ENCODE results near the gene TRABD2A.
"Not testable (repeated sequence)": the region's sequence is repeated elsewhere in the genome, so short reads cannot be mapped to it uniquely, and the experiment has no call there.

Gene TRABD2A

DNA sequence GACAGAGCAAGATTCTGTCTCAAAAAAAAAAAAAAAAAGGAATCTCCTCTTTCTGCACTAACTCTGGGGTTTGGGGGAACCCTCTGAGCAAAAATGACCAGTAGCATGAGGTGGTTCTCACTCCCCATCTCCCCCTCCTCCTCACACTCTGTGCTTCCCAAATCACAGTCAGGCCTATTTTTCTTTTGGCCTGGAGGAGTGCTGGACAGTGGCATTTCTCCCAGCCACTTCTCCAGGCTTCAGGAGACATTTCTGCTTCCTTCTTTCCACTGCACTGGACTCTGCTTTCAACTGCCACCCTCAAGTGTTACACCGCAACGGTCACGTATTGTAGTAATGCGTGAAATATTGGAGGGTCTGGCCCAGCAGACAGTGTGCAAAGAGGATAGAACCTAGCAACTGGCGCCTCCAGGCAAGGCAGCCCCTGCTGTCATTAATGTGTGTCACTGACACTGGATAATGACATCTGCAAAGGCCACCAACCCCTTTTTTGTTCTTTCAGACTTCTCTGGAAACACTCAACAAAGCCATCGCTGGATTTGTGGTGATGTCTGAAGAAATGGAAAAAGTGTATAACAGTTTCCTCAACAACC lies 68.9 kb downstream of the TRABD2A start:
- DNase-seq, result no peak

DNA sequence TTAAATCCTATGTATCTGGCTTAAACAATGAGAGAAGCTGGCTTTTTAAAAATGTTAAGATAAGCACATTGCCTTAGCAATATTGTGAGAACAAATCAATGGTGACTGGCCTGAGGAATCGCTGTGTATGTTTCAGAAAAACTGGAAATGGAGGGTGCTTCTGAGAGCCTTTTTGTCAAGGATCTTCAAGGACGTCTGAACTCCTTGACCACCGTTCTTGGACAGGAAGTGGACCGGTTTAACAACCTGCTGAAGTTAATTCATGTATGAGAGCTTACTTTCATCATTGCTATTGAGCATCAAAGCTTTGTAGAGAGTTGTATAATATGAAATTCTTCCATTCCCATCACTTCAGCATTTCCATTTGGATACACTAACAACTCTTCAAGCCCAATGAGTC lies 72.6 kb downstream of the TRABD2A start:
- DNase-seq, result no peak

DNA sequence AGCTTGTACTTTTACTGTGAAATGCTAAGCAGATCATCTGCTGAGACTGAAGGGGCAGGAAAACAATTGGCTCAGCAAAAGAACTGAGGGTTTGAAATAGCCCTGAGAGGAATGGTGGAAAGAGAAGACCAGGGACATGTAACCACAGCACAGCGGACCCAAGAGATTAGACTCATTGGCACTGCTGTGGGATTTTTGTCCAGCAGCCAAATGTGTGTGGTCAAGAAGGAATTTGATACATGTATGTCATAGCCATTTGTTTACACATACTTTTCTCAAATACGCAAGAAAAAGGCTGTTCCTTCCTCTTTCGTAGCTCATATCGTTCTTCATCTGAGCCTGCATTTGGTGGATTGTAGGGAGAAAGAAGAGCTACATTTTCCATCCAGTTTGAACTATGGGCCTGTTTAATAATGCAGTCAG lies 73.8 kb downstream of the TRABD2A start:
- DNase-seq, result no peak

DNA sequence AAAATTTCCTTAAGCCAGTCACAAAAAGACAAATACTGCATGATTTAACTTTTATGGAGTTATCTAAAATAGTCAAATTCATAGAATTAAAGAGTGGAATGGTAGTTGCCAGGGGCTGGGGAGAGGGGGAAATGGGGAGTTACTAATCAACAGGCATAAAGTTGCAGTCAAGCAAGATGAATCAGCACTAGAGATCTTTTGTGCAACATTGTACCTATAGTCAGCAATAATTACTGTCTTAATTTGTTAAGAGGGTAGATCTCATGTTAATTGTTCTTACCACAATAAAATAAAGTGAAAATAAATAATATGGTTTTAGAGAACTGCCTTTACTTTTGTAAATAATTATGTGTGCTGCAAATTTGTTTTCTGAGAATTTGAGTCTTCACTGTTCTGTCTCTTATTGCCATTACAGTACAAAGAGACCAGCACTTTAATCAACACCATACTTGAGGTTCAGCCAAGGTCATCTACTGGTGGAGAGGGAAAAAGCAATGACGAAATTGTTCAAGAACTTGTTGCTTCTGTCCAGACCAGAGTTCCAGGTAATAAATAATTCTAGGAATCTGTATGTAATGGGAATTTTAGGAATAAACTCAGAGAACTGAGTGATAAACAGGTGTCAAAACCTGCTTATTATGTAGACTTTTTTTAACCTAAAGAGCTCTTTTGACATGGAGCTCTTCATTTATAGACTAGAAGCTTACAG lies 75.5 kb downstream of the TRABD2A start:
- DNase-seq, result no peak

DNA sequence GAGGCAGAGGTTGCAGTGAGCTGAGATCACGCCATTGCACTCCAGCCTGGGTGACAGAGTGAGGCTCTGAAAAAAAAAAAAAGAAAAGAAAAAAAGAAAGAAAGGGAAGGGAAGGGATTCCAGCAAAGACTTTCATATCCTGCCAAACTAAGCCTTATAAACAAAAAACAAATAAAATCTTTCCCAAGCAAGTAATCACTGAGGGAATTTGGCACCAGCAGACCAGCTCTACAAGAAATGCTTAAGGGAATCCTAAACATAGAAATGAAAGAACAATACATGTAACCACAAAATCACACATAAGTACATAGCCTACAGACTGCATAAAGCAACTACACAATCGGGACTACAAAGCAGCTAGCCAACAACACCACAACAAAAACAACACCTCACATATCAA lies 79.1 kb downstream of the TRABD2A start:
- DNase-seq, result no peak

DNA sequence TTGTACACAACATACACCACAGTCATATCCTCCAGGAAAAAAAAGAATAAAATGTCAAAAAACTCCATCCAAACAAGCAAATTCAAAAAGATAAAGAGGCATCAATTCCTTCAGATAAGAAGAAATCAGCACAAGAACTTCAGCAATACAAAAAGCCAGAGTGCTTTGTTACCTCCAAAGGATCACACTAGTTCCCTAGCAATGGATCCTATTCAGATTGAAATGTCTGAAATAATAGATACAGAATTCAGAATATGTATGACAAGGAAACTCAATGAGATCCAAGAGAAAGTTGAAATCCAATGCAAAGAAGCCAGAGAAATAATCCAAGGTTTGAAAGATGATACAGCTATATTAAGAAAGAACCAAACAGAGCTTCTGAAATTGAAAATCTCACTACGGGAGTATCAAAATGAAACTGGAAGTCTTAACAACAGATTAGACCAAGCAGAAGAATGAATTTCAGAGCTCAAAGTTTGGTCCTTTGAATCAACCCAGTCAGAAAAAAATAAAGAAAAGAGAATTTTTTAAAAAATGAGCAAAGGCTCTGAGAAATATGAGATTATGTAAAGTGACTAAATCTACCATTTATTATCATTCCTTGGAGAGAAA lies 80.6 kb downstream of the TRABD2A start:
- no peak for DNase-seq

DNA sequence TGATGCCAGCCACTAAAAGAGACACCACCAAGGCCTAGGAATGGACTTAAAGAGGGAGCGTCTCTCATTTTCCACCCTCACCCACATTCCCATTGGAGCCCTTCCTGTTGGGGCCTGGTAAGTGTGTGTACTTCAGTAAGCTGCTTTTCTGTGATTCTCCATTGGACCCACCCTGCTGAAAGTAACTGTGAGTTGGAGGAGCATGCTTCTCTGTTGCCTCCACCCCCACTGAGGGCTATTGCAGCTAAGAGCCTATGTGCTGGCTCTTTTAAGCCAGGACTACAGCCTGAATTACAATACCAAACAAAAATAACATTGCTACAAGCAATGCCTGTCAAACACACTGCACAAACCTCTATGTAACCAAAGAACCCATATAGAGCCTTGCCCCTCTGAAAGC lies 81.1 kb downstream of the TRABD2A start:
- DNase-seq, result no peak

DNA sequence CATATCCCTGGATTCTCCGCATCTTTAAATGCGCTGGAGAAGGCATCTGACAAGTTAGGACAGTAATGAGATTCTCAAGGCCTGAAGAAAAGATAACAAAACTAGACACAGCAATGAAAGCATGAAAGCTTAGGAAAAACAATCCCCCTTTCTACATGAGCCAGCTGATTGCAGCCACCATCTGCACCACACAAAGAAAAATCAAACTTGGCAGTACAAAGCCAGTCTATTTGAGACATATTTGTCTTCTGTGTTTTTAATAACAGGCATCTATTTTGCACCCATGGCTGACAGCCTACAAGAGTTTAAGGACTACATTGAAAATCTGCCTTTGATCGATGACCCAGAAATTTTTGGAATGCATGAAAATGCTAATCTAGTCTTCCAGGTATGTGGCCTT lies 83.6 kb downstream of the TRABD2A start:
- no peak for DNase-seq

DNA sequence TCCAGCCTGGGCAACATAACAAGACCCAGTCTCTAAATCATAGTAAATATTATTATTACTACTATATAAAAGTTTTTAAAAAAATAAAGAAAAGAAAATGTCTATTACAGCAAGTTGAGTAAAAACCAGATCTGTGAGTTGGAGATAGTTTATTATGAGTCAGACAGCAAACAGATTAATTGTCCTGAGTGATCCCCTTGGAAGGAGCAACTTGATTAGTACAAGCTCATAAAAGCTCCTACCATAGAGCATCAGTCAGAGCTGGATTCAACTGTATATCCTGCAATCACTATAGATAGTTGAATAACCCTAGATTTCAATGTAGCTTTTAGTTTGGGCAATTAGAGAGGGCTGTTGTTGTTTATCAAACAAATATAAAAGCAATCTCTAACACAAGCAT lies 84.1 kb downstream of the TRABD2A start:
- no peak for DNase-seq

DNA sequence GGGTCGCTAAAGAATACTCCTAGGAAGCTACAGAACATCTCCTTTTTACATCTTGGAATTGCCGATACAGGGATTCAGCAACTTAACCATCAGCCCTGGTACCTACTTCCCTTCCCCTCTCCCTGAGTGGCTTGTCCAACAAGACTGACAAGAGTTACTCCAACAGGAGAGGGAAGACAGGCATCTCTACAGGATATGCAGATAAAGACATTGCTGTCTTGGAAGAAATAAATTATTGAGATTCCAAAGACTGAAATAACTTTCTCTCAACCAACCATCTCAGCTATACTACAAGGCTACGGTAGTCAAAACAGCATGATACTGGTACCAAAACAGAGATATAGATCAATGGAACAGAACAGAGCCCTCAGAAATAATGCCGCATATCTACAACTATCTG lies 87.2 kb downstream of the TRABD2A start:
- DNase-seq, result no peak

DNA sequence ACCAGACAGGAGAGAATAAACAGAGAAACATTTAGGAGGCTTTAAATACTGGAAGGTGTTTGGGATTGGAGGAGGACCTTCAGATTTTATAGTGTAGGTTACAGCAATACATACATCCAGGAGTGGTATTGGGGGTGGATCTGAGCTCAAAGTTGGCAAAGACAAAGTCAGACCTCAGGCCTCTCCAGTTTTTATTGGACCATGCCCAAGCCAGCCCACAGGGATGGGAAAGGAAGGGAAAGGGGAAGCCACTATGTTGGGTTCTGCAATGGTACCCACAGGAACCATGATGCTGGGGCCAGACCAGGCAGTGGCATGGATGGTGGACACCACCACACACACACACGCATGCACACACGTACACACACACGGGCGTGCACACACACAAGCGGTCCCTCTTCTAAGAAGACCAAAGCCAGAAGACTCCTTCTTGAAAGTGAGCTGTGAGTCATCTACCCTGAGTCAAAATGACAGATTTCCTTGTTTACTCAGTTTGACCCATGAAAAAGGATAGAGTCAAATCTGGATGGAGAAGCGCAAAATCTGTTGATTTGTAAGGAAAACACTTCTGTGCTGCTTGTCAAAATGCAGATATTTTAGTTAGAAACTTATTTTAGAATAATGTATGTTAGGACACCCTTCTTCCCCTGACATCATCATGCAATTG lies 87.9 kb downstream of the TRABD2A start:
- DNase-seq, result no peak

DNA sequence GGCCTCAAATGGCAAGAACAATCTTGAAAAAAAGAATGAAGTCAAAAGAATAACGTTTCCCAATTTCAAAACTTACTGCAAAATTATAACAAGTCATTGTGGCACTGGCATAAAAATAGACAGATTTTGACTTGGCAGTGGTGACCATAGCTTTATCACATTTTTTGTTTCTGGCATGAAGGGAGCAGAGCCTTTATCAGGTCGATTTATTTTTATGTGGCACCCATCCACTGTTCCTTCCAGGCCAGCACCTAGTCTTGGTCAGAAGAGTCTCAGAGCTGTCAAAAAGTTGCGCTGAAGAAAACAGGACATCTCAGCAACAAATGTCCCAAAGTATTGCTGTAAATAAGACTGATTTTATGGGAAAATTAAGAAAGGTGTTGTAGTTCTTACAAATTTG lies 92.4 kb downstream of the TRABD2A start:
- no peak for DNase-seq

DNA sequence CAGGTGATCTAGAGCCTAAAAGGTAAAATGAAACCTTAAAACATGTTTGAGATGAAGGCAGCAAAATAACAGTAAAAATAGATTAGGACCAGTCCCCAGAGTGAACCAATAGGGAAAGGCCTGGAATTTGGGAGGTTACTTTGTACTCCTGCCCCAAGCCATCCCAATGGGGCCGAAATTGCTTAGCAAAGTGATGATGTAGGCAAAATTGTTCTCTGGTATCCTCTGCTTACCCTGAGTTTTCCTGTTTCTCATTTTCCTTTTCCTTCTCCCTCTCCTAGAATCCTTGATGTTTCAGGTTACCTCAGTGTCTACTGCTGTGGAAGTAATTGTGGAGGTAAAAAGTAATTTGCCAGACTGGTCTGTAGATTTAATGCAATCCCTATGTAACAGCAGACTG lies 92.9 kb downstream of the TRABD2A start:
- no peak for DNase-seq

DNA sequence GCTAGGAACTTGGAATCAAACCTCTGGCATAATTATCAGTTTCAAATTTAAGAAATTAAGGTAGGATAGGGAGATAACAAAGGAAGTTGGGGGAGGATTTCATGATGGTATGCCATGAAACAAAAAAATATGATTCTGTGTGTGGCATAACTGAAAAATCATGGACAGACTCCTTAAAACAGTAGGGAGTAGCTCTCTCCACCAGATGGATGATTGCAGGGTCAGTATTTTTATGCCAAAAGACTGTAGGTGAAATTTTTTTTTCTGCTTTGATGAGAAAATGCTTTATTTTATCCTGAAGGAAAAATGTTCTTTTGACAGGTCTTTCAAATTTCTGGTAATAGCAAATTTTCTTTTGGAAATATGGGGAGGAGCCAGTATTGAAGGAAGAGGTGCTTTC lies 94.3 kb downstream of the TRABD2A start:
- DNase-seq, result no peak

DNA sequence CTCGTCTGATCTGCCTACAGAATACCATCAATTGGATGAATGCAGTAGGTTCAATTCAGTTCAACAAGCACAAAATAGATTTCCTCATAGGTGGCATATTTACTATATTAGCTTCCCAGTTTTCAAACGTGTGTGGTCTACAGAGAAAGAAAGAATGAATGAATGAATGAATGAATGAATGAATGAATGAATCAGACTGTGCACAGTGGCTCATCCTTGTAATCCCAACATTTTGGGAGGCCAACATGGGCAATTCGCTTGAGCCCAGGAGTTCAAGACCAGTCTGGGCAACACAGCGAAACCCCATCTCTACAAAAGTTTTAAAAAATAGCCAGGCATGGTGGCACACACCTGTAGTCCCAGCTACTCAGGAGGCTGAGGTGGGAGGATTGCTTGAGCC lies 94.9 kb downstream of the TRABD2A start:
- no peak for DNase-seq

DNA sequence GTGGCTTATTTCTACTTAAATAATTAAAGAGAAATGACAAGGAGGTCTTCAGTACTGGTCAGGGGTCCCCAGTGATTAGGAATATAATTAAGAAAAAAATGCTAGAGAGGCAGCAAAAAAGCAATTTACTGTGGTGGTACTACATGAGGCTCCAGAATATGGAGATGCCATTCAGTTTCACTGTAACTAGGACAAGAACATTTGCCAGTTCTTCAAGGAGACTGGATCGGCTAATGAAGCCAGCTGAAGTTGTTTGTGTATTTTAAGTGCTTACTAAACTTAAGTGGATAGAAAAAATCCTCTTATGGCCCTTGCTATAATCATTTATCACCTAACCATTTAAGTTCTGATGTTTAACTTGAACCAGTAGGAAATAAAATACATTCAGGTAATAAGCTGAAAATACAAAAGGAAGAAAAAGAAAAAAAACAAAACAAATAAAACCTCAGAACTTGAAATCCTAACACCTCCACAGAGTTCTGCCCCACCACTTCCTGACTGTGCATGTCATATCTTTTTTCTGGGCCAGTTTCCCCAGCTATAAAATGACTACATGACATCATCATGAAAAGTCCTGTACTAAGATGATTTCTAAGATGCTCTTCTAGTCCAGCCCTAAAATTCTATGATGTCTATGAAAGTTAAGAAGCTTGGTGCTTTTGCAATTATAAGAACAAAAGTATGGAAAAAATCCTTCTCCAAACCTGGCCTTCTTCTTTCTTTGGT lies 98.0 kb downstream of the TRABD2A start:
- peak; percentile 25 to 32 for DNase-seq

DNA sequence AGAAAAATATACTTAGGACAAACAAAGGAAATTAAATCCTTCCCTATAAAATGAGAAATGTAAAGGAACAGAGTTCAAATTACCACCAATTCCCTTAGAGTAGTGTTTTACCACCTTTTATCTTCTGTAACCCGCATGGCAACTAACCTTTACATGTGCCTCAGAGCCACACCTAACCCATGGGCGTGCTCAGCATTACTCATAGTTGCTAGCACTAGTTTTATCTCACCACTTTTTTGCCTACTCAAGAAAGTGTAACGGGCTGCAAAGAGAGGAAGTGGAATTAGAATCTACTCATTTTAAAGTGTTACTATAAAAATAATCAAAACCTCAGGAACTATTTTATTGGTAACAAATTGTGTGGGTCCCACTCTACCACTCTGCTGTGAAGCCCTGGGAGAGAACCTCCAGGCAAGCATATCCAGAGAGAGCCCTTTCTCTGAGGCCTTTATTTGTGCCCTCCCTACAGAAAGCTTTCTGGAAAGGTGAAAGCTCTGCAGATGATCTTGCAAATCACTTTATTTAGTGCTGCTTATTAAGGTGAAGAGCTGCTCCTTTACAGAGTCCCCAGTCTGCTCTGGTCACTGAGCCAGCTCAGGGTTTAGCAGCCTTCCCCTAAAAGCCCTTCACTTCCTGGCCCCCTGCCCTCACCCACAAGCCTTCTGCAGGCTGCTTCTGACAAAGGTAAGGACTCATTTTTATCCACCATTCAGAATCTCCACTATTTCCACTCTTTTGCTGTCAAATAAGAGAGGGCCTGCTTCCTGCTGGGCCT lies 98.8 kb downstream of the TRABD2A start:
- peak; percentile 68 to 69 for DNase-seq

DNA sequence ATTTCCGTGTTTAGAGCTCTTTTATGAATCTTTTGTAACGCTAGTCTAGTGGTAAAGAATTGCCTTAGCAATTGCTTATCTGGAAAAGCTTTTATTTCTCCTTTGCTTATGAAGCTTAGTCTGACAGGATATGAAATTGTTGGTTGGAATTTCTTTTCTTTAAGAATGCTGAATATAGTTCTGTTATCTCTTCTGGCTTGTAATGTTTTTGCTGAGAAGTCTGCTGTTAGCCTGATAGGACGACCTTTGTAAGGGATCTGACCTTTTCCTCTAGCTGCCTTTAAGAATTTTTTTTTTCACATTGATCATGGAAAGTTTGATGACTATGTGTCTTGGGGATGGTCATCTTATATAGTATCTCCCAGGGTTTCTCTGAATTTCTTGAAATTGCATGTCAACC lies 101.1 kb downstream of the TRABD2A start:
- DNase-seq, result no peak

DNA sequence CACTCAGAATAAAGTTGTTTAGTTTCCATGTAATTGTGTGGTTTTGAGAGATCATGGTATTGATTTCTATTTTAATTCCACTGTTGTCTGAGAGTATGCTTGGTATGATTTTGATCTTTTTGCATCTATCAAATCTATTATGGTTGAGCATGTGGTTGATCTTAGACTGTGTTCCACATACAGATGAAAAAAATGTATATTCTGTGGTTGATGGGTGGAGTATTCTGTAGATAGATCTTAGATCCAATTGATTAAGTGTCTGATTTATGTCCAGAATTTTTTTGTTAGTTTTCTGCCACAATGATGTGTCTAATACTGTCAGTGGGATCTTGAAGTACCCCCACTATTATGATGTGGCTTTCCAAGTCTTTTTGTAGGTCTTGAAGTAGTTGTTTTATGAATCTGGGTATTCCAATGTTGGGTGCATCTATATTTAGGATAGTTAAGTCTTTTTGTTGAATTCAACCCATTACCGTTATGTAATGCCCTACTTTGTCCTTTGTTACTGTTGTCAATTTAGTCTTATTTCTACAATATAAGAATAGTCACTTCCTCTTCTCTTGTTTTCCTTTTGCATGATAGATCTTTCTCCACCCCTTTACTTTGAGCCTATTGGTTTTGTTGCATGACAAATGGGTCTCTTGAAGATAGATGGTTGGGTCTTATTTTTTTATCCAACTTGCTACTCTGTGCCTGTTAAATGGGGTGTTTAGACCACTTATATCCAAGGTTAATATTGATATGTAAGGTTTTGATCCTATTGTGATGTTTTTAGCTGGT lies 101.8 kb downstream of the TRABD2A start:
- DNase-seq, result no peak

DNA sequence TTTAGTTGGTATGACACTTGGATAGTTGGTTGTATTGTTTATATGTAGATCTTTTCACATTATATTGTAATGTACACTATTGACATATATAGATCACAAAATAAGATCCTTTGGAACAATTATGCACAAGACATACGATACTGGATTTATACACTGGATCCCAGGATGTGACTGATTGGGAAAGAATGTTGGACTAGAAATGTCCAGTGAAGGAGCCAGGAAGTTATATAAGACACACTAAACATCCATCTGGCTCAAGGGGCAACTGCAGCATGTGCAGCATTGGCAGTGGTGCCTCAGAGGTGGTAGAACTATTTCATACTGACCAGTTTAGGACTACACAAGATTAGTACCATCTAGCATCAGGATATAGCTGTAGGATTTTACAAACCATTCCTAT lies 104.9 kb downstream of the TRABD2A start:
- DNase-seq, result no peak

DNA sequence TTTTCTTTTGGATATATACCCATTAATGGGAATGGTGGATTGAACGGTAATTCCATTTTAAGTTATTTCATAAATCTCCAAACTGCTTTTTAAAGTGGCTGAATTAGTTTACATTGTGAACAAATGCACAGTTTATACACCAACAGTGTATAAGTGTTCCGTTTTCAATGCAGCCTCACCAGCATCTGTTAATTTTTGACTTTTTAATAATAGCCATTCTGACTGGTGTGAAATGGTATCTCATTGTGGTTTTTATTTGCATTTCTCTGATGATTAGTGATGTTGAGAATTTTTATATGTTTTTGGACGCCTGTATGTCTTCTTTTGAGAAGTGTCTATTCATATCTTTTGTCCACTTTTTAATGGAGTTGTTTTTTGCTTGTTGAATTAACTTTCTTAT lies 107.3 kb downstream of the TRABD2A start:
- not testable (repeated sequence) for DNase-seq

All from activated CD4-positive, alpha-beta T cell treated with anti-CD3 and anti-CD28 coated beads for 4 hours (primary cell).